GM21576 (cell line): ENCODE results near the gene RBM19.
"Not testable (repeated sequence)": the region's sequence is repeated elsewhere in the genome, so short reads cannot be mapped to it uniquely, and the experiment has no call there.

Source experiments
- ATAC-seq: cut with Tn5 transposase; IDR thresholded peaks from one replicate; pipeline ENCODE4 v1.9.1; 2021; ENCODE audit warnings: mild to moderate bottlenecking, moderate library complexity; ENCODE audit not compliant: unreplicated experiment

Gene RBM19

DNA sequence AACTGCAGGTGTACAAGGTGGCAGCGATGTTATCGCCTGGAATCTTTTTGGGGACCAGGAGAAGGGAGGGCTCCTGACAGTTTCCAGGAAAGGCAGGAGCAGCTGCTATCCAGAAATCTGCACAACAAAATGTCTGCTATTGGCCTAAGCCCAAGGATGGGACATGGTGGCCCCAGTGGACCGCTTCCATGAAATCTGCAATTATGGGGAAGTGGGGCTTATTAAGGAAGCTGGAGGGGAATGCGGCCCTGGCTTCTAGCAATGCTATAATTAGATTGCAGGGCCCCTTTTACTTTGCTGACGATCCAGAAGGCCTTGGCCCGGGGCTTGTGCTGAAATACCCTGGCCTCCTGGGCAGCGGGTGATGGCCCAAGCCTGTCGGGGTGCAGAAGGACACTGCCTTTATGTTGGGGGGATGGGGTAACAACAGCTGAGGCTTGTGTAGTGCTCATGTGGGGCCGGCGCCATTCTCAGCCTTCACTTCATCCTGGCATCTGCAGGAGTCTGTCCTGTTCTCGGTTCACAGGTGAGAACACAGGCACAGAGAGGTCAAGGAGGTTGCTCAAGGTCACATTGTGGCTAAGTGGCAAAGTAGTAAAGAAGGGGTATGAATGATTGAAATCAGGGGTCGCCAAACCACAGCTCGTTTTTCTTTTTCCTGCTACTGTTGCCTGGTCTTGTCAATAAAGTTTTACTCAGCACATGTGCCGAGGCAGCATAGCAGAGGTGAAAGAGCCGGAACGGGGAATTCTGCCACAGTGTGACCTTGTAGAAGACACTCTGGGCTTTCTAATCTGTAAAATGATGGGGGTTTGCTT is 153.5 kb downstream of the RBM19 start:
- ATAC-seq = no peak

DNA sequence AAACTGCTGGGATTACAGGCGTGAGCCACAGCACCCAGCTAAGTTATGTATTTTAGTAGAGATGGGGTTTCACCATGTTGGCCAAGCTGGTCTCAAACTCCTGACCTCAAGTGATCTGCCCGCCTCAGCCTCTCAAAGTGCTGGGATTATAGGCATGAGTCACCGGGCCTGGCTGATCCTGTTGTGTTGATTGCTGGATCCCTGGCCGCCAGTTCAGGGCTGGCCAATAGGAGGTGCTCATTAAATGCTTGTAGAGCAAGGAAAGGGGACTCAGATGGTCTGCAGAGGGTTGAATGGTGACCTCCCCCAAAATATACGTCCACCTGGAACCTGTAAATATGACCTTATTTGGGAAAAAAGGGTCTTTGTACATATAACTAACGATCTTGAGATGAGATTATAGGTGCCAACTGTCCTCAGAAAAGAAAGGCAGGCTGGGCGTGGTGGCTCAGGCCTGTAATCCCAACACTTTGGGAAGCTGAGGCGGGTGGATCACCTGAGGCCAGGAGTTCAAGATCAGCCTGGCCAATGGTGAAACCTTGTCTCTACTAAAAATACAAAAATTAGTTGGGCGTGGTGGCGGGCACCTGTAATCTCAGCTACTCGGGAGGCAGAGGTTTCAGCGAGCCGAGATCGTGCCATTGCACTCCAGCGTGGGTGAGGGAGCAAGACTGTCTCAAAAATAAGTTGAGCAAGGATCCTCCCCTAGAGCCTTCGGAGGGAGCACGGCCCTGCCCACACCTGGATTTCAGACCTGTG is 156.5 kb downstream of the RBM19 start:
- not testable (repeated sequence) for ATAC-seq

DNA sequence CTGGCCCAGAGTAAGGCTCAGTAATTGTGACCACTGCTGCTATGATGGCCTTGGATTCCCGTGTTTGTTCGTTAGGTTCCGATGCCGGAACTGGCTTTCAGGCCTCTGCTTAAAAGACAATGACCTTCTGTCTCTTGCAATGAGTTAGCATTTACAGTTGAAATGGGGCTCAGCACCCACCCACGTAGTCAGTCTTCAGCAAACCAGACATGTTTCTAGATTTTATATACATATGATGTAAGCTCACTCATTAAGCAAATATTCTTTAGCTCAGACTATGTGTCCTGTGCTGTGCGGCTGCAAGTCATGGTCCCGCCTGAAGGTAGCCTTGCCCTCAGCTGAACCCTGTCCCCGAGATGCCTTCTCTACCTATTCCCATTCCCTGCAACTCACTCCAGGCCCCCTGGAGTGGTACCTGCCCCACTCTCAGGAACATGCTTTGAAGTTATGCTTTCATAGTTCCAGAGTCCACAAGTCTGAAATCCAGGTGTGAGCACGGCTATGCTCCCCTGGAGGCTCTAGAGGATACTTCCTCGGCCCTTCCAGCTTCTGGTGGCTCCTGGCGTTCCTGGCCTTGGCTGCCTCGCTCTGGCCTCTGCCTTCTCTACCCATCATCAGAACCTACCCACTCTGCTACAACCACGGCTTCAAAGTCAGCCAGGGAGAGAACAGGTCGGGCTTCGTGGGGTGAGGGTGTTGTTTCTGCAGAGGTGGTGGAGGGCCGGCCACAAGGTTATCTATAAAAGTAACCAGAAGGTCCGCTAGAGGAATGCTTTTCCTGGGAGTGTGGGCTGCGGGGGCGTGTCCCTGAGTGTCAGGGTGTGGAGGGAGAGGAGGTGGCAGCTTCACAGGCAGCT is 157.8 kb downstream of the RBM19 start:
- no peak for ATAC-seq

DNA sequence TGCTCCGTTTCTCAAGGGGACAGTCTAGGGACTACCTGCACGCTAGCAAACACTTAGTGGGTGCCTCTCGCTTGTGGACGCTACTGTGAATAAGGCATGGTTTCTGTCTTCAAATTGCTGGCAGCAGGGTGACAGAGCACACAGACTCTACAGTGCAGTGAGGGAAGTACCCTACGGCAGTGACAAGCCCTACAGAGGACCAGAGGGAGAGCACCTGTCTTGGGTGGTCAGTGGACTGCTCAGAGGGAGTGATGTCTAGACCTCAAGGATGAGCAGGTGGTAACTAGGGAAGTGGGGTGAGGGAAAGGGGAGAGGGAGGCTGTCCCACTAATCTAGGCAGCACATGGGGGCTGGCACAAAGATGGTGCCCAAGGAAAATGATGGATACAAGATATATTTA is 160.5 kb downstream of the RBM19 start:
- ATAC-seq = no peak

DNA sequence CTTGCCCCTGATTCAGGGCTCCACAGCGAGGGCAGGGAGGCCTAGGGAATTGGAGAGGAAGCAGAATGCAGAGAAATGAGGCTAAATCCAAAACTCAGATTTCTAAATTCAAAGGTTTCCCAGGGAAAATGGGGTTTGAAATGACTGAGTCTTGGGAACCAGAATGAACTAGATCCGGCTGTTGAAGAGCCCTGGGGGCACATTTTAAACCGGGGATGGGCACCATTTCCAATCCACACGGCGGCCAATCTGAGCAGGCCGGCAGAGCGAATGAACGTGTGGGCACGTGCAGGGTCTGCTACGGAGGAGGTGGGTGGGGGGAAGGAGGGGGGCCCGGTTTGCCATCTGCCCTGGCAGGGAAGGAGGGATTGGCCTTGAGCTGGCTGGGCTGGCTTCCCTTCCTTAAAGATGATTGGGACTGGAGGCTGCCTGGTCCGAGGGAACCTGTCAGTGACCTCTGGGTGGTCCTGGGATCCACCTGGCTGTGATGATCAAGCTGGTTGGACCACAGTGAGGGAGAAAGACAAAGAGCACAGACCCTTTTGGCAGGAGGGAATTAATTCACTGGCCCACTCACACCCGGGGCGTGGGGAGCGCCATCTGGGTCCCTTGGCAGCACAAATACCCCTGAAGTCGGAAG is 161.0 kb downstream of the RBM19 start:
- ATAC-seq = no peak

DNA sequence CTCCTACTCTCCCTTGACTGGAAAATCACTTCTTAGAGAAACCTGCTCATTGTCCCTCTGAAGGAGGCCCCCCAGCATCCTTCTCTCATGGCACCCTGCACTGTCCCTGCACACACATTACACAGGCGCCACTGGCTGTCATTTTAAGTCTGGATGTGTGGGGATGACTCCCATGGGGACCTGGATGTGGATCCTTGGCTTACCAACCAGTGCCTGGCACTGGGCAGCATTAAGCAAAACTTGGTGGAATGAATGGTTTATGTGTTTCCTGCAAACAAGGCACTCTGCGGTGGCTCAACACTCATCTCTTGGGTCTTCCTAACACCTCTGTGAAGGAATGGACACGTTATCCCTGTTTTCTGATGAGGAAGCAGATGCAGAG is 162.4 kb downstream of the RBM19 start:
- ATAC-seq = no peak

DNA sequence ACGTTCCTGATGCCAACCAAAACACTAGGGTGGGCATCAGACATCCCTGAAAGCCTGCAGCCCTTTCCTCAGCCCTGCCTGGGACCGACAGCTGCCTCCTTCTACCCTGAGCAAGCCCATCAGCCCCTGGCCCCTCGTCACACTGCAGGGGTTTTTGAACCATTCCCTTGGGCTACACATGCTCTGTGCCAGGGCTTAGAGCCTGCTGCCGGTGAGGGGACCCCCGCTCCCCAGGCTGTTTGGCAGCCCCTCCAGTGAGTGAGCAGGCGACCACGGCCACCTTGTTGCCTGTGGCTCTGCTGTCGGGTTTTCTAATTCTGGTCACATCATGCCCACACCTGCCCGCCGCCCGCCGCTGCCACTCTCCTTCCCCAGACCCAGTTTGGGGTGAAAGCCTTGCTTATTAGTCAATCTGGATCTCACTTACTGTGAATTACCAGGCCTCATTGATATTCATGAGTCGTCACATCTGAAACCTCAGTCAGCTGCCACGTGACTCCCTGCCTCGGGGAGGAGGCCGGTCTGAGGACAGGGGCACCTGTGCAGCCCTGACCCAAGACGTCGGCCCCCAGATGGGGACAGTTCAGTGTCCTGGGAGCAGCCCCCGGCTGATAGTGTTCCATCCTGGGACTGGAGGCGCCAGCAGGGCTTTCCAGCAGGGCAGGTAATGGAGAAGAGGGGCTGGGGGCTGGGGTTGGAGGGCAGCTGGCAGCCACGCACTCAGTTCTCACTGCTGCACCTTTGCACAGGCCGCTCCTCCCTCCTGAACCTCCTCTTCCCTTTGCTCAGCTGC is 163.0 kb downstream of the RBM19 start:
- no peak for ATAC-seq

DNA sequence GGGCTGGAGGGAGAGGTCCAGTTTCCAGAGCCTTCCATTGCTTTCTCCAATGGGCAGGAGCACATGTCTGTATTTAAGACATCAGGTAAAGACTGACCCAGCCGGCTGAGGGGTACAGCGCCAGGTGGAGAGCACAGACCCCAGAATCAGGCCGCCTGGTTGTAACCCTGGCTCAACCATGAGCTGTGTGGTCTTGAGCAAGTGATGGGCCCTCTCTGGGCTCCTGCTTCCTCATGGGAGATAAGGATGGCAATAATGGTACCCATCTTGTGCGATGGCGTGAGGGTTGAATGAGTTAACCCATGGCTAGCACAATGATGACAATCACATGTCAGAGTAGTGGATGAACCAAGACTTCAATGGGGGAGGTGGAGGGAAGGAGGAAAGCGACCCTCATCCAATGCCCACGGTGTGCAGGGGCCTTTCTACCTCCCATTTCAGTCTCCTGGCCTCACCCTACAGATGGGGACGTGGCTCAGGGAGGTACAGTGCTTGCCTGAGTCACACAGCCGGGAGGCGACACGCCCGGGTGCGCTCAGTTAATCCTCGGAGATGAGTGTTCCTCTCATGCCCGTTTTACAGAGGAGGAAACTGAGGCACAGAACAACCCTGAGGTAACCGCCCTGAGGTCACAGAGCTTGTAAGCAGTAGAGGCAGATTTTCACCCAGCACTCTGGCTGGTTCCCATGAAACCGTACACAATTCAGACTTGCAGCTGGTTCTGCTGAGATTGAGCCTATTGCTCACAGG is 163.9 kb downstream of the RBM19 start:
- no peak for ATAC-seq

DNA sequence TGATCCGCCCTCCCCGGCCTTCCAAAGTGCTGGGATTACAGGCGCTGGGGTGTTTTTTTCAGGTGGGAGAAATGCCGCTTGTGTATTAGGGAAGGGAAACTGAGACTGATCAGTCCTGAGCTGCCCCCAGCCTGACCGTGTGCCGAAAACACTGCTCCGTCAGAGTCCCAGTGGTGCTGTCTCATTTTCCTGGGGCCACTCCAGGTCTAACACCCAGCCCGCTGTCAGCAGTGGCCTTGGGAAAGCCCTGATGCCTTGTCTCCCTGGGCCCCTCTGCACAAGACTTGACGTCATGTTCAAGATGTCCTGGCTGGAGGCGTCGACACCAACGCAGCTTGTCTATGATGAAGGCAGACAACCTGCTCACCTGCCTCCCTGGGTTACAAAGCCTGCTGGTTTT is 165.9 kb downstream of the RBM19 start:
- ATAC-seq = no peak

DNA sequence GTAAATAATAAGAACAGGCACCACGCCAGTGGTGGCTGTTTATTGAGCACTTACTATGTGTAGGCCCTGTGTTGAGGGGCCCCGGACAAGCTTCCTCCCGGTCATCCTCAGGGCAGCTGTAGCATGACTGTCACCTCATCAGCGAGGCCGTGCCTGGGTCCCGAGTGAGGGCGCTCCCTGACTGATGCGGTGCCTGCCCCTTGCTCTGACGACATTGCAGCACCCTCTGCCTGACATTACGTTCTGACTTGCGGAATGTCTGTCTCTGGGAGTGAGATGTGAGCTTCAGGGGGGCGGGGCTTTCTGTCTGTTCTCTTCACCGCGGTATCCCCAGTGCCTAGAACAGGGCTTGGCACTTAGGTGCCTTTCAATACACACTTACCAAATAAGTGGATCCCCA is 167.6 kb downstream of the RBM19 start:
- ATAC-seq = no peak

DNA sequence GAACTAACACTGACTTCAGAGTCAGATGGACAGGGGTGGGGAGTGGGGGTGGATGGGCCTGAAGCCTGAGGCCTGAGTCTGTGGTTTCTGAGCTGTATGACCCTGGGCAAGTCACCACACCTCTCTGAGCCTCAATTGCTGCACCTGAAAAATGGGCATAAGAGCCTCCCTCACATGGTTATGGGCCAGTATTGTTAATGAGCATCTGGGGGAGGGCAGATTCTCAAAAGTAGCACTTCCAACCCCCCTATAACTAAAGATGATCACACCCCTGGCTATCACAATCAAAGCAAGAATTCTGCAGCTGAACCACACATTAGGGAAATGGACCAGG is 168.6 kb downstream of the RBM19 start:
- ATAC-seq = no peak

DNA sequence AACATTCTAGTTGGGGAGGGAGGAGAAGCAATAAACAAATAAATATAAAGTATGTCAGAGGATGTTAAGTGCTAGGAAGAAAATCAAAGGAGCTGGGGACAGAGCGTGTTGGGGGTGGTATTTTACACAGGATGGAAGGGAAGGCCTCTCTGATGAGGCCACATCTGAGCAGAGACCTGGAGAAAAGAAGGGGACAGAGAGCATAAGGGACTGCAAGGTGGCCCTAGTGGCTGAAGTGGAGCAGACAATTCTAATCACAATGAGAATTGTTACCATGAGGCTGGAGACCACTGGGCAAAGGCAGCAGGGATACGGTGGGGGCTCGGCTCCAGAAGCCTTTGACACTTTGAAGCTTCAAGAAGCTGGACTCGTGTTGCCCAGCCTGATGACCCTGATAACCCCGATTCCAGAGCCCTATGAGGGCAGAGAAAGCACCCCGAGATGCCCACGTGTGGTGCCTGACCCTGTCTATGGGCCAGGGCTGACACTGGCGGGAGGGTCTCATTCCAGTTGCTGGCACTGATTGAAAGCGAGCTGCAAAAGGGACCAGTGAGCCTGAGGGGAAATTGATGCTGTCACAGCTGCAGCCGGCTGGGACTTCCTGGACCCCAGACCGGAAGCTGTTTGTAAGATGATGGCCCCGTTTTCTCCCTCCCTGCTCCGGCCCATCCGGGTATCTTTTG is 169.1 kb downstream of the RBM19 start:
- no peak for ATAC-seq

DNA sequence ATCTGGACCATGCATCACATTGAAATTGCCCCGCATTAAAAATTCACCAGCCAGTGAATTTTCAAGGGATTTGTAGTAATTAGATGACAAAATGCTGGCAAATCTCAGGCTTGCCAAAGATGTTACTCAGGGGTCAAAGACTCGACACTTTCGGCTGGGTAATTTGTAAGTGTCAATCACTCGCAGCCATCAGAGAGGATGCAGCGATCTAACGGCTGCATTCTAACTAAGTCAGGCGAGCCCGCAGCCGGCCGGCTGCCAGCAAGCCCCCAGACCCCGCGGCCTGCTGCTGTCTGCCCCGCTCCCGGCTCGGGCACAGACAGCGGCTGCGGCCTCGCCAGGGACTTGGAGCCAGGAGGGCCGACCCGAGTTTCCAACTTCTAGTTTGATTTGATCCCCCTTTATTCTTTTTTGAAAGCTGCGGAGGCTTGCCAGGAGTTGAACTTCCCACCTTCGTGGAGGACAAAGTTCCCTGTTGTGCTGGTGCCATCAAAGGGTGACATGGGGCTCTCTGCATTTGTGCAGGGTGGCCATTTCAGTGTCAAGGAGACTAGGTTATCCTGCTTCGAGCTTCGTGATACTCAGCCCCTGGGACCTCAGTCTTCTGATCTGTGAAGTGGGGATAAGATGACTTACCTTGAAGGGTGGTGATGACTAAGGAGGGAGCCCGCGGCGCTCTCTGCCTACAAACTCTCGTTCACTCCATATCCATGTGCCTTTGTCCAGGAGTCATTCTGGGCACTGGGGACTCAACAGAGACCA is 169.9 kb downstream of the RBM19 start:
- ATAC-seq = no peak

DNA sequence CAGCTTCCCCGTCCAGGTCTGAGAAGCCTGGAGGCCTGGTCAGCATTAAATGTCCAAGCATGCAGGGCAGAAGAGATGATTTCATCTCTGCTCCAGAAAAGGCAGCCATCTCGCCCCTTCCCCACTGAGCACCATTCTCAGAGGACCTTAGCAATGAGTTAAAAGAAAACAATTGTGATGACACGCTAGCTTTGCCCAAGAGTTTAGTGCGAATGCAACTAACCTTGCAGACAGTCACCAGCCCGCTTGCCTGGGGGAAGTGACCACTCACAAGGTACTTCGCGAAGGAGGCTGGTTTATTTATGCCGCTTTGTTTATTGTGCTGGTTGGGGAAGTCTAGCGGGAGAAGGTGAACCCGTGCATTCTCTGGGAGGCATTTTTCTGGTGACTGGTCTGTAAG is 170.7 kb downstream of the RBM19 start:
- ATAC-seq = no peak

DNA sequence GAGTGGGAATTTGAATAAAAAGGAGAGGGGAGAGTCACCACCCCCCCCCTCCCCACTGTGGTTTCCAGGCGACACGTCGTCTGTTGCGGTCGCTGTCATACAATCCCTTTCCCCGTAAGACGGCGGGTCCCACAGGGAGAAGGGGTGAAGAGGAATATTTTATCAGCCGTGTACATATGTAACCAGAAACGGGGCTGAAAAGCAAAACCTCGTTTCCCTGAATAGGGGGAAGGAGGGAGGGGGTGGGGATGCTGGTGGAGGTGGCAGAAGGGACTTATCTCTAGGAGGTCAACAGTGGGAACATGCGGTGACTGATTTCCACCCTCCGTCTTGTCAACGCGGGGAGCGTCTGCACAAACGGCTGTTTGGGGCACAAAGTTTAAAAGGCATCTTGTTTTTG is 171.4 kb downstream of the RBM19 start:
- no peak for ATAC-seq

DNA sequence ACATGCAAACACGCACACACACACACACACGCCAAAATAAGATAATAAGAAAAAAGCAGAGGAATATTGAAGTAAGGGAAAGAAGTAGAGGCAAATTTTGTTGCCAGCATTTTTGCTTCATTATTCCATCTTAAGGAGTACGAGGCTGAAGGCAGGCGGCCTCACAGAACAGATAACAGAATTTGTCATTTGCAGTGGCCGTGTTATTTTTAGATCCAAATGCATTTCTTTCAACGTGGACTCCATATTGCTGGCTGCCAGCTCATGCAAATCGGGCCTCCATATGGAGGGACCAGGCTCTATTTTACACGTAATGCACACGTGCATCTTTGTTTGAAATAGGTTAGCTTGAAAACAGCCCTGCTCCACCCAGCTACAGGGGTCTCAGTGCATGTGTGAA is 172.9 kb downstream of the RBM19 start:
- no peak for ATAC-seq

DNA sequence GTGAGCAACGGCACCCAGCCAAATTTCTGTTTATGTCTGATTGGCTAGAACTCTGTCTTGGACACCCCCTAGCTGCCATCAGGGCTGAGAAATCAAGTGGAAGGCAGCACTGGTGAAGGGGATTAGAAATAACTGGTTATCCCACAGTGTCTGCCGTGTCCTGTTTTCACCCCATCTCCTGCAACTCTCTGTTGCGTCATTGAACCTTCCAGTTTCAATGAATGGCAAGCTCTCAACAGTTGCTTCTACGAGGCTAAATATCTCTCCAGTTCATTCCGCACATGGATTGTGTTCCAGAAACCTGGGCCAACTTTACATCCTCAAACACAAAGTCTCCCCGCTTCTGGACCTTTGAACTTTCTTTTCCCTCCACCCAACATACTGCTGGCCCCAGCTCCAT is 173.7 kb downstream of the RBM19 start:
- no peak for ATAC-seq
